ENCODE data around the gene THSD4.

THSD4 gene

DNA sequence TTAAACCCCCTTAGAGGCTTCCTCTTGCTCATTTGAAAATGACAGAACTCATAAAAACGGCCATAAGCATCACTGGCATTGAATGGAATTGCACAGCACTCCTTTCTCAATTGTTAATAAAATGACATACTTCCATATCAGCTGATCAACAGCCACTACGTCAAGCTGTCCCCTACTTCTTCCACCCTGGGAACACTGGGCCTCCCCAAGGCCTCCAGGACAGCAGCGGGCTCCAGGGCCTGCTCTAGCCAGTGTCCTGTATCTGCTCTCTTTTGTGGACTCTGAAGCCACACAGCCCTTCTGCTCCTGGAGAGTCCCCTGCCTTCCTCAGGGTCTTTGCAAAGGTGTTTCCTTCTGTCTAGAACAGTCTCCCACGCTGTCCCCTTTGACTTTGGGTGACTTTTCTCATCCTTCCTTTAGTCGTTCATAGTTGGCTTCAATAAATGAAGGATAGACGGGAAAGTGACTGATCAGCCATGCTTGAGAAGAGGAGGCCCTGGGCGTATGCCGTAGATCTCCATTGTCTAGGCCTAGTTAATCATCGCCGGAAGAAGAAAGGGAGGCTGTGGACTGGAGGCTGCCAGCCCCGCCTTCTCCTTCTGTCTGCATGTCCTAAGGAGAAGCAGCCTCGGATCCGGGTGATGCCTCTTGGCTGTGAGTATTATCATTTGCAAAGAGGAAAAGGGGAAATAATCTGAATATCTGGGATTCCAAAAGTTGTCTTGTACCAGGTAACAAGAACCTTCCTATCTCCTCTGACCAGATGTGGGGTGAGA lies 4.7 kb upstream of the THSD4 start:
- TF ChIP-seq, protein P1, sequence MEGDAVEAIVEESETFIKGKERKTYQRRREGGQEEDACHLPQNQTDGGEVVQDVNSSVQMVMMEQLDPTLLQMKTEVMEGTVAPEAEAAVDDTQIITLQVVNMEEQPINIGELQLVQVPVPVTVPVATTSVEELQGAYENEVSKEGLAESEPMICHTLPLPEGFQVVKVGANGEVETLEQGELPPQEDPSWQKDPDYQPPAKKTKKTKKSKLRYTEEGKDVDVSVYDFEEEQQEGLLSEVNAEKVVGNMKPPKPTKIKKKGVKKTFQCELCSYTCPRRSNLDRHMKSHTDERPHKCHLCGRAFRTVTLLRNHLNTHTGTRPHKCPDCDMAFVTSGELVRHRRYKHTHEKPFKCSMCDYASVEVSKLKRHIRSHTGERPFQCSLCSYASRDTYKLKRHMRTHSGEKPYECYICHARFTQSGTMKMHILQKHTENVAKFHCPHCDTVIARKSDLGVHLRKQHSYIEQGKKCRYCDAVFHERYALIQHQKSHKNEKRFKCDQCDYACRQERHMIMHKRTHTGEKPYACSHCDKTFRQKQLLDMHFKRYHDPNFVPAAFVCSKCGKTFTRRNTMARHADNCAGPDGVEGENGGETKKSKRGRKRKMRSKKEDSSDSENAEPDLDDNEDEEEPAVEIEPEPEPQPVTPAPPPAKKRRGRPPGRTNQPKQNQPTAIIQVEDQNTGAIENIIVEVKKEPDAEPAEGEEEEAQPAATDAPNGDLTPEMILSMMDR (IDR thresholded peaks at IDR 0.05; ENCODE audit: control extremely low read depth, extremely low read depth, low read depth, missing control alignments): no peak
- no peak for DNase-seq (ENCODE audit: extremely low spot score)
- CTCF ChIA-PET: no interaction called here
- POLR2A ChIA-PET: no interaction called here

DNA sequence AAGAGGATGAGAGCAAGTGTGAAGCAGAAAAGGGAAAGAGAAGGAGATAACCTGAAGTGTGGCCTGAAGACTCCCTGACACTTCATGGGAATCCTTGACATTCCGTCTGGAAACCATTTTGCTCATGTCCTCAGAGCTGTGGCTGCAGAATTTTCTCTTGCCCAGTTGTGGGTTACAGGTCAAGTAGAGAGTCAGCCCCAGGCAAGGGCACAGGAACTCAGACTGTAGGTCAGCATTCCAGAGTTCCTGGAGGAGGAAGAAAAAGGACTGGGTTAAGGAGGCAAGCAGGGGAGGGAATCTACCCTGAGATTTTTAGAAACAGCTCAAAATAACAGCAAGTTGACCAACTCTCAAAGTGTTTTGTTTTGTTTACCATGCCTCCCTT lies 4.1 kb upstream of the THSD4 start:
- DNase-seq (ENCODE audit: extremely low spot score): no peak
- TF ChIP-seq, protein P1 (IDR thresholded peaks at IDR 0.05; ENCODE audit: control extremely low read depth, extremely low read depth, low read depth, missing control alignments): no peak
- ChIA-PET CTCF (no interaction called here), POLR2A (no interaction called here)

DNA sequence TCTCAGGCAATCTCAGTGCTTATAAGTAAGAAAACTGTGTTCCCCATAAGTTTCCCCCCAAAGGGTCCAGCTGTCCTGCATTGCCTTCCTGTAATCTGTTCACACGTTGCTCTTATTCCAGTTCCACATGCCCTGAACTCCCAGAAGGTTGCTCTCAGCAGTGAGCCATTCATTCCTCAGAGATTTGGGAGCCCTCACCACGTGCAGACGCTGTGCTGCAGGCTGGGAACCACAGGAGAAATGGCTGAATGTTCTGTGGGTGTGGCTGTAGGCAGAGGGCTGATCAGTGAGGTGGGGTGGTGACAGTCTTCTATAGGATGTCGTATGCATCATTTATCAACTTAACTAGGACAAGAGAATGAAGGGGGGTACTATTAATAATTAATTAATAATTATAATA lies 3.3 kb upstream of the THSD4 start:
- TF ChIP-seq, protein P1 (IDR thresholded peaks at IDR 0.05; ENCODE audit: control extremely low read depth, extremely low read depth, low read depth, missing control alignments): no peak
- DNase-seq (ENCODE audit: extremely low spot score): no peak
- POLR2A ChIA-PET: no interaction called here
- CTCF ChIA-PET: no interaction called here

DNA sequence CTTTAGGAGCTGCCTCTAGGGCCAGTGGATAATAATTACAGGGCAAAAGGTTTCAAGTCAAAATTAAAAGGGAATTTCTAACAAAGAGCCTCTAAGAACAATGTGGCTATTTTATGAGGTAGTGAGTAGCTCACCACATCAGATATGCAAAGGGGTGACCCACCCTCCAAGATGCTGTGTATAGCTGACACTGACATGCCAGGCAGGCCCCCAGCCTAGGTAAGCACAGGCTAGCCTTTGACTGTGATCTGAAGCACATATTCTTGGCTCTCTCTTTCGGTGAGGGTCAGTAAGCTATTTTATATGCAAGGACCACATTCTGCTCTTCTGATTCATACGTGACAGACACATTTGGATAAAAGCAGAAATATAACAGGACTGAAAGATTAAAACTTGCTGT lies 2.8 kb upstream of the THSD4 start:
- POLR2A ChIA-PET: no interaction called here
- TF ChIP-seq, protein P1 (IDR thresholded peaks at IDR 0.05; ENCODE audit: control extremely low read depth, extremely low read depth, low read depth, missing control alignments): no peak
- no peak for DNase-seq (ENCODE audit: extremely low spot score)
- CTCF ChIA-PET: interaction anchor here (1.4 kb wide), 1 partner anchor 9 kb away, joined by 3 read pairs; no protein-coding TSS in a partner anchor

DNA sequence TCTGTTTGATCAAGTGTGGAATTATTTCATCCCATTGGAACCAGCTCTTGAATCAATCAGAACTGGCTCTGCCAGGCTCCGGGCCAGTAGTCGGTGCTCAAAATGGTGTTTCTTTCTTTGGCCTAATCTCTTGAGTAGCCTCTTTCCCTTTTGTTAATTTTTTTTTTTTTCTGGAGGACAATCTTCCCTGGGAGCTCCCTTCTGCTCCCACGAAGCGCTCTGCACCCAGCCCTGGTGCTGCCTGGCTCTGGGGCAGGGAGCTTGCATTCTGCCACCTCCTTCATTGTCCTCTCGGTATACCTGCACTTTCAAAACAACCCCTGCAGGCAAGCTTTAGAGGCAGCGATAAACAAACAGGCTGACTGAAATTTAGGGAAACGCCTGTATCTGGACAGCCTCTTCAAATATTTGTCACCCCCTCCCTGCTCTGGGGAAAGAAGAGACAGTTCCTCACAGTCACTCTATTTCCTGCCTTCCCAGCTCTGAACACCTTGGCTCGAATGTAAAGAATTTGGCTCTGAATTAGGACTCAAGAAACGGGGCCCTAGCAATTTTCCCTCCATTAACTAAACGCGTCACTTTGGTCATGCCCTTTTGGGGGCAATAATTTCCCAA lies 1.1 kb upstream of the THSD4 start:
- TF ChIP-seq, protein P1 (IDR thresholded peaks at IDR 0.05; ENCODE audit: control extremely low read depth, extremely low read depth, low read depth, missing control alignments): no peak
- ChIA-PET POLR2A (no interaction called here), CTCF (interaction anchor here (1.3 to 2.2 kb wide), 5 partner anchors 9 to 178 kb away, joined by 3 to 6 read pairs (median 4); no protein-coding TSS in a partner anchor)
- DNase-seq (ENCODE audit: extremely low spot score): no peak

DNA sequence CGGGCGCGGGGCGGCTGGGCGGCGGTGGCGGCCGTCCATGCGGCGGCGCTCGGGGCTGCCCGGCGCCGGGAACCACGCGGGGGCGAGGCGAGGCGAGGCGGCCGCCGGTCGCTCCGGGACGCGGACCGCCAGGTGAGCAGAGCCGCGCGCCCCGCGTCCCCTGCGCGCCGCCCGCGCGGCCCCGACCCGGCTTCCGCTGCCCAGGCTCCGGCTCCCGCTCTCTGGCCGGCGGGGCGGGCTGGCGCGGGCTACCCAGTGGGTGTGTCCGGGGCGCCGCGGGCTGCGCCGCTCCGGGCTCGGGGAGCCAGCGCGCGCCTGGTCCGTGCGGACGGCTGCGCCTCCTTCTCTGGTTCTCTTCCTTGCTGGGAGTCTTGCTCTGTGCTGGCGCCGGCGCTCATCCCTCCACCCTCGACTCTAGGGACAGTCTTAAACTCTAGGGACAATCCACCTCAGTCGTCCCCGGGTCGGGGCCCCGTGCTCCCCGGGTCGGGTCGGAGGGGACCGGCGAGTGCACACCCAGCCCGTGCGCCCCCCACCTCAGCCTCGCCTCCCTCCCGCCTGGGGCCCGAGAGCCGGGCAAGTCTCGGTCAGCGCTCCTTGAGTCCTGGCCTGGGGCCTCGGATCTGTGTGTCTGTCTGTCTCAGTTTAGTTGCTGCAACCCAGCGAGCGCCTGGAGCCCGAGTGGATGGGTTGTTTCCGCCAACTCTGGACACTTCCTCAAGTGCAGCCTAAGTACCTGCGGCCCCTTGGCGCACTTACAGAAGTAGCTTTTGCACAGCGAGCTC lies 488 bp downstream of the THSD4 start:
- POLR2A ChIA-PET: no interaction called here
- no peak for DNase-seq (ENCODE audit: extremely low spot score)
- CTCF ChIA-PET: interaction anchor here (0.6 to 2.2 kb wide), 4 partner anchors 12 to 325 kb away, joined by 3 to 6 read pairs (median 4); no protein-coding TSS in a partner anchor
- TF ChIP-seq, protein P1 (IDR thresholded peaks at IDR 0.05; ENCODE audit: control extremely low read depth, extremely low read depth, low read depth, missing control alignments): no peak

All from GM10248 (cell line).